OCI-LY7 (cell line): ENCODE measurements around the gene TOP1. TPM values are rescaled to one million over a fixed set of nuclear protein-coding genes. Genes with fewer than 3 reads are reported as not detected.

Experiments
- BruUV-seq: library from RNA; stranded (reverse); fragments of 400-500 nt; replicated peaks from 2 replicates; lab custom pipeline; 2021; lab: Mats Ljungman, UMichigan
- CTCF ChIA-PET: fragments of 300-600 bp; sonication (Branson Sonifier 250); formaldehyde crosslinking; loops from one replicate; lab custom pipeline; 2022; ENCODE audit warnings: antibody characterized with exemption; ENCODE audit not compliant: unreplicated experiment; lab: Charles Lee
- POLR2A ChIA-PET: fragments of 300-600 bp; sonication (Branson Sonifier 250); formaldehyde crosslinking; loops from one replicate; lab custom pipeline; 2022; ENCODE audit warnings: antibody characterized with exemption; lab: Charles Lee
- DNase-seq: peaks from one replicate; pipeline ENCODE4 v3.0.0-alpha.2; 2015; ENCODE audit warnings: low spot score
- H2AFZ ChIP-seq: fragments of 200-600 bp; sonication (generic), shearing (Covaris generic); 2 replicates; pipeline ENCODE4 v1.6.1; 2014; ENCODE audit warnings: mild to moderate bottlenecking, antibody characterized with exemption, low read length, moderate library complexity
- H3K27ac ChIP-seq: fragments of 200-600 bp; sonication (generic); 2 replicates; pipeline ENCODE4 v1.5.1; 2014; ENCODE audit warnings: mixed run types, low read depth, mild to moderate bottlenecking, moderate library complexity, low read length, inconsistent platforms; ENCODE audit not compliant: poor library complexity, severe bottlenecking
- H3K36me3 ChIP-seq: fragments of 200-600 bp; sonication (generic); 2 replicates; pipeline ENCODE4 v1.6.1; 2014; ENCODE audit warnings: mild to moderate bottlenecking, antibody characterized with exemption, low read length, moderate library complexity, mixed read lengths; ENCODE audit not compliant: insufficient read depth
- H3K4me1 ChIP-seq: fragments of 200-600 bp; sonication (generic); 2 replicates; pipeline ENCODE4 v1.5.1; 2014; ENCODE audit warnings: mild to moderate bottlenecking, low read length; ENCODE audit not compliant: insufficient read depth, poor library complexity, severe bottlenecking
- H3K4me2 ChIP-seq: fragments of 200-600 bp; sonication (generic); 2 replicates; pipeline ENCODE4 v1.6.1; 2014; ENCODE audit warnings: mild to moderate bottlenecking, low read length
- H3K4me3 ChIP-seq: fragments of 200-600 bp; sonication (generic); 2 replicates; pipeline ENCODE4 v1.5.1; 2014; ENCODE audit warnings: mild to moderate bottlenecking, low read depth, low read length; ENCODE audit not compliant: poor library complexity, severe bottlenecking
- H3K79me2 ChIP-seq: fragments of 200-600 bp; sonication (generic); 2 replicates; pipeline ENCODE4 v1.6.1; 2016; ENCODE audit warnings: low read depth, mild to moderate bottlenecking, low read length, moderate library complexity, mixed read lengths; ENCODE audit not compliant: insufficient read depth
- H3K9me2 ChIP-seq: fragments of 200-600 bp; sonication (generic); 2 replicates; pipeline ENCODE4 v1.6.1; 2016; ENCODE audit warnings: mild to moderate bottlenecking, low read length, mixed read lengths; ENCODE audit not compliant: insufficient read depth
- H3K9me3 ChIP-seq: fragments of 200-600 bp; sonication (generic); 2 replicates; pipeline ENCODE4 v1.6.1; 2014; ENCODE audit warnings: mild to moderate bottlenecking, mixed run types, low read length, mixed read lengths
- H4K20me1 ChIP-seq: fragments of 200-600 bp; sonication (generic); 2 replicates; pipeline ENCODE4 v1.6.1; 2014; ENCODE audit warnings: mild to moderate bottlenecking, antibody characterized with exemption, low read length, moderate library complexity, mixed read lengths; ENCODE audit not compliant: insufficient read depth
- EZH2phosphoT487 ChIP-seq: fragments of 200-600 bp; sonication (generic); IDR thresholded peaks from 2 replicates; pipeline ENCODE4 v1.6.1; 2018; ENCODE audit warnings: low read depth, borderline replicate concordance, mild to moderate bottlenecking, mixed run types, antibody characterized with exemption, low read length, moderate library complexity, mixed read lengths
- intact Hi-C: fragments of 100-400 bp; cut with micrococcal nuclease; formaldehyde crosslinking; loops from one replicate; pipeline ENCODE4 v1.10.0; 2022; ENCODE audit not compliant: unreplicated experiment
- total RNA-seq, 2 experiments: library from RNA; depleted of rRNA in 1 of 2; stranded (reverse); fragments of >200 nt in 1 of 2; shearing (Covaris generic) in 1 of 2; gene quantifications; 2 replicates each; pipeline ENCODE4 v1.2.3, GENCODE V29; 2014 to 2022
- TF ChIP-seq, protein P1 (sequence below): fragments of 200-600 bp; sonication (generic); conservative IDR thresholded peaks from 2 replicates; pipeline ENCODE4 v1.5.1; 2014; ENCODE audit warnings: mild to moderate bottlenecking, antibody characterized with exemption, low read length, moderate library complexity, mixed read lengths

Gene TOP1
- total RNA-seq, 2 experiments from 2014 or later = 44.6 to 200 TPM

- H2AFZ ChIP-seq = no peak overlapping the region
- H3K36me3 ChIP-seq = peaks cover 89% of the 10 kb centered on the region
- H3K27ac ChIP-seq = no peak overlapping the region
- ChIA-PET CTCF (no interaction called here), POLR2A (no interaction called here)
- no peaks in the 10 kb centered on the region for H4K20me1 ChIP-seq
- no peak overlapping the region for H3K4me3 ChIP-seq
- intact Hi-C loops = no loop called here
- no TSS peak for BruUV-seq
- TF ChIP-seq, protein P1, sequence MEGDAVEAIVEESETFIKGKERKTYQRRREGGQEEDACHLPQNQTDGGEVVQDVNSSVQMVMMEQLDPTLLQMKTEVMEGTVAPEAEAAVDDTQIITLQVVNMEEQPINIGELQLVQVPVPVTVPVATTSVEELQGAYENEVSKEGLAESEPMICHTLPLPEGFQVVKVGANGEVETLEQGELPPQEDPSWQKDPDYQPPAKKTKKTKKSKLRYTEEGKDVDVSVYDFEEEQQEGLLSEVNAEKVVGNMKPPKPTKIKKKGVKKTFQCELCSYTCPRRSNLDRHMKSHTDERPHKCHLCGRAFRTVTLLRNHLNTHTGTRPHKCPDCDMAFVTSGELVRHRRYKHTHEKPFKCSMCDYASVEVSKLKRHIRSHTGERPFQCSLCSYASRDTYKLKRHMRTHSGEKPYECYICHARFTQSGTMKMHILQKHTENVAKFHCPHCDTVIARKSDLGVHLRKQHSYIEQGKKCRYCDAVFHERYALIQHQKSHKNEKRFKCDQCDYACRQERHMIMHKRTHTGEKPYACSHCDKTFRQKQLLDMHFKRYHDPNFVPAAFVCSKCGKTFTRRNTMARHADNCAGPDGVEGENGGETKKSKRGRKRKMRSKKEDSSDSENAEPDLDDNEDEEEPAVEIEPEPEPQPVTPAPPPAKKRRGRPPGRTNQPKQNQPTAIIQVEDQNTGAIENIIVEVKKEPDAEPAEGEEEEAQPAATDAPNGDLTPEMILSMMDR = no peak
- TF ChIP-seq EZH2phosphoT487 = no peak
- H3K4me2 ChIP-seq = no peak overlapping the region
- H3K9me3 ChIP-seq = no peaks in the 10 kb centered on the region
- no peaks in the 10 kb centered on the region for H3K4me1 ChIP-seq
- no peaks in the 10 kb centered on the region for H3K9me2 ChIP-seq
- DNase-seq = no peak
- no peaks in the 10 kb centered on the region for H3K79me2 ChIP-seq
Observed at GRCh38 chr20:41123631-41124030, 95.0 kb downstream of the TOP1 start.

- ChIA-PET POLR2A (no interaction called here), CTCF (no interaction called here)
- Histone ChIP-seq H4K20me1 (no peaks in the 10 kb centered on the region), H3K27ac (no peak overlapping the region), H2AFZ (no peak overlapping the region), H3K4me1 (no peaks in the 10 kb centered on the region), H3K4me3 (no peak overlapping the region), H3K36me3 (peaks cover 80% of the 10 kb centered on the region), H3K9me3 (no peaks in the 10 kb centered on the region), H3K4me2 (no peak overlapping the region), H3K9me2 (no peaks in the 10 kb centered on the region), H3K79me2 (no peaks in the 10 kb centered on the region)
- TF ChIP-seq, protein P1 = no peak
- no peak for DNase-seq
- intact Hi-C loops = no loop called here
- BruUV-seq = no TSS peak
Observed at GRCh38 chr20:41124451-41125094, 96.0 kb downstream of the TOP1 start.

GRCh38 chr20:41125530-41126457 lies 97.2 kb downstream of the TOP1 start:
- peaks cover 79% of the 10 kb centered on the region for H3K36me3 ChIP-seq

More at GRCh38 chr20:41125530-41126457, 97.2 kb downstream of the TOP1 start:
- no peaks in the 10 kb centered on the region for H4K20me1 ChIP-seq
- DNase-seq = no peak
- no peak overlapping the region for H3K27ac ChIP-seq
- ChIA-PET POLR2A (interaction anchor here (1.4 kb wide), 1 partner anchor 22 kb away, joined by 5 read pairs; no protein-coding TSS in a partner anchor), CTCF (no interaction called here)
- intact Hi-C loops = no loop called here
- H2AFZ ChIP-seq = no peak overlapping the region
- no TSS peak for BruUV-seq
- H3K9me3 ChIP-seq = no peaks in the 10 kb centered on the region
- H3K4me2 ChIP-seq = no peak overlapping the region
- H3K9me2 ChIP-seq = no peaks in the 10 kb centered on the region
- H3K4me3 ChIP-seq = no peak overlapping the region
- H3K4me1 ChIP-seq = no peaks in the 10 kb centered on the region
- TF ChIP-seq, protein P1 = no peak
- TF ChIP-seq EZH2phosphoT487 = no peak
- no peaks in the 10 kb centered on the region for H3K79me2 ChIP-seq
